A673 (cell line): ENCODE data around the gene SPAG9.

Experiments used
- EZH2 ChIP-seq: fragments of 200-600 bp; sonication (generic); IDR thresholded peaks from 2 replicates; pipeline ENCODE4 v1.6.1; 2017; ENCODE audit warnings: borderline replicate concordance, low read depth, mild to moderate bottlenecking, mixed read lengths, antibody characterized with exemption, low read length; ENCODE audit not compliant: poor library complexity, severe bottlenecking
- TF ChIP-seq, protein P1 (sequence below): fragments of 300-800, 200-600 bp; sonication (generic); conservative IDR thresholded peaks from 2 replicates; pipeline ENCODE4 v1.5.1; 2017; ENCODE audit warnings: low read depth, mild to moderate bottlenecking, antibody characterized with exemption, low read length, moderate library complexity, mixed read lengths

DNA sequence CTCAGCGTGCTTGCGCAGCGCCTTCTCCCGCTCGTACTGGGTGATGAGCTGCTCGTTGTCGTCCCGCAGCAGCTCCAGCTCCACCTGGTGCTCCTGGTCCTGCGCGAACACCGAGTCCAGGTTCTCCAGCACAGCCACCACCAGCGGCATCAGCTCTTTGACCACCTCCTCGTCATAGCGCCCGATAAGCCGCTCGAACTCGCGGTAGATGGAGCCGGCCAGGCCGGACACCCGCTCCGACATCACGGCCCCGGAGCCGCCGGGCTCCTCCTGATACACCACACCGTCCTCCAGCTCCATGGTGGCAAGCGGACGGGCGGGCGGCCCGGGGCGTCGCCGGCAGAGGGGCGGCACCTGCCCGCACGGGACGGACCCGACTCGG is 320 bp downstream of the SPAG9 start:
- TF ChIP-seq, protein P1, sequence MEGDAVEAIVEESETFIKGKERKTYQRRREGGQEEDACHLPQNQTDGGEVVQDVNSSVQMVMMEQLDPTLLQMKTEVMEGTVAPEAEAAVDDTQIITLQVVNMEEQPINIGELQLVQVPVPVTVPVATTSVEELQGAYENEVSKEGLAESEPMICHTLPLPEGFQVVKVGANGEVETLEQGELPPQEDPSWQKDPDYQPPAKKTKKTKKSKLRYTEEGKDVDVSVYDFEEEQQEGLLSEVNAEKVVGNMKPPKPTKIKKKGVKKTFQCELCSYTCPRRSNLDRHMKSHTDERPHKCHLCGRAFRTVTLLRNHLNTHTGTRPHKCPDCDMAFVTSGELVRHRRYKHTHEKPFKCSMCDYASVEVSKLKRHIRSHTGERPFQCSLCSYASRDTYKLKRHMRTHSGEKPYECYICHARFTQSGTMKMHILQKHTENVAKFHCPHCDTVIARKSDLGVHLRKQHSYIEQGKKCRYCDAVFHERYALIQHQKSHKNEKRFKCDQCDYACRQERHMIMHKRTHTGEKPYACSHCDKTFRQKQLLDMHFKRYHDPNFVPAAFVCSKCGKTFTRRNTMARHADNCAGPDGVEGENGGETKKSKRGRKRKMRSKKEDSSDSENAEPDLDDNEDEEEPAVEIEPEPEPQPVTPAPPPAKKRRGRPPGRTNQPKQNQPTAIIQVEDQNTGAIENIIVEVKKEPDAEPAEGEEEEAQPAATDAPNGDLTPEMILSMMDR: no peak
- TF ChIP-seq EZH2: no peak
